ENCODE data around the gene CLVS2. TPM values are rescaled to one million over a fixed set of nuclear protein-coding genes. Genes with fewer than 3 reads are reported as not detected.

The CLVS2 gene
- total RNA-seq: not detected in 2 replicates

- intact Hi-C loops (cut with micrococcal nuclease): no loop called here
Measured at GRCh38 chr6:122995921-122996793, at the start of gene CLVS2. TSS of gene CLVS2 (plus strand) at chr6:122996235. CDS start at chr6:122997778, 1,543 bp downstream.

GRCh38 chr6:122947355-122947754, 48.7 kb upstream of the CLVS2 start:
- intact Hi-C loops (cut with micrococcal nuclease): loop anchor here (5.0 kb wide), 1 partner anchor 370 kb away; no protein-coding TSS in a partner anchor

GRCh38 chr6:122953766-122954165, 42.3 kb upstream of the CLVS2 start:
- intact Hi-C loops (cut with micrococcal nuclease): no loop called here

- intact Hi-C loops (cut with micrococcal nuclease): no loop called here
Measured at GRCh38 chr6:122956376-122956775, 39.7 kb upstream of the CLVS2 start.

- intact Hi-C loops (cut with micrococcal nuclease): no loop called here
Measured at GRCh38 chr6:122962000-122962624, 33.9 kb upstream of the CLVS2 start.

- intact Hi-C loops (cut with micrococcal nuclease): no loop called here
Measured at GRCh38 chr6:122969999-122970533, 26.0 kb upstream of the CLVS2 start.

GRCh38 chr6:122977180-122977579, 18.9 kb upstream of the CLVS2 start:
- intact Hi-C loops (cut with micrococcal nuclease): no loop called here

- intact Hi-C loops (cut with micrococcal nuclease): no loop called here
Measured at GRCh38 chr6:122984393-122984792, 11.6 kb upstream of the CLVS2 start.

GRCh38 chr6:122994256-122994655, 1.8 kb upstream of the CLVS2 start:
- intact Hi-C loops (cut with micrococcal nuclease): no loop called here

- intact Hi-C loops (cut with micrococcal nuclease): no loop called here
Measured at GRCh38 chr6:122996794-122997505, 915 bp downstream of the CLVS2 start.

- intact Hi-C loops (cut with micrococcal nuclease): no loop called here
Measured at GRCh38 chr6:122997541-122998150, 1.6 kb downstream of the CLVS2 start.

GRCh38 chr6:122998403-122998975, 2.5 kb downstream of the CLVS2 start:
- intact Hi-C loops (cut with micrococcal nuclease): no loop called here

- intact Hi-C loops (cut with micrococcal nuclease): no loop called here
Measured at GRCh38 chr6:123000244-123000770, 4.3 kb downstream of the CLVS2 start.

- intact Hi-C loops (cut with micrococcal nuclease): no loop called here
Measured at GRCh38 chr6:123001540-123001939, 5.5 kb downstream of the CLVS2 start.

GRCh38 chr6:123007885-123008284, 11.8 kb downstream of the CLVS2 start:
- intact Hi-C loops (cut with micrococcal nuclease): no loop called here

GRCh38 chr6:123009059-123009458, 13.0 kb downstream of the CLVS2 start:
- intact Hi-C loops (cut with micrococcal nuclease): no loop called here

GRCh38 chr6:123014835-123015234, 18.8 kb downstream of the CLVS2 start:
- intact Hi-C loops (cut with micrococcal nuclease): no loop called here

GRCh38 chr6:123016431-123017103, 20.5 kb downstream of the CLVS2 start:
- intact Hi-C loops (cut with micrococcal nuclease): no loop called here

GRCh38 chr6:123017104-123017682, 21.2 kb downstream of the CLVS2 start:
- intact Hi-C loops (cut with micrococcal nuclease): no loop called here

- intact Hi-C loops (cut with micrococcal nuclease): no loop called here
Measured at GRCh38 chr6:123022975-123023374, 26.9 kb downstream of the CLVS2 start.
